A673 (cell line): ENCODE data around the gene ARRDC2. TPM values are rescaled to one million over a fixed set of nuclear protein-coding genes. Genes with fewer than 3 reads are reported as not detected.

ENCODE experiments used
- Bru-seq: library from RNA; stranded (reverse); fragments of 400-500 nt; gene quantifications from one replicate; lab custom pipeline; 2021; lab: Mats Ljungman, UMichigan
- BruChase-seq, 2 experiments: library from RNA; stranded (reverse); fragments of 400-500 nt; gene quantifications; one replicate each; lab custom pipeline; 2021; lab: Mats Ljungman, UMichigan
- BruUV-seq: library from RNA; stranded (reverse); fragments of 400-500 nt; replicated peaks from 2 replicates; lab custom pipeline; 2021; lab: Mats Ljungman, UMichigan
- CTCF ChIA-PET: fragments of 300-600 bp; sonication (Branson Sonifier 250); formaldehyde crosslinking; loops from one replicate; lab custom pipeline; 2022; ENCODE audit warnings: antibody characterized with exemption; lab: Charles Lee
- POLR2A ChIA-PET: fragments of 300-600 bp; sonication (Branson Sonifier 250); formaldehyde crosslinking; loops from one replicate; lab custom pipeline; 2022; ENCODE audit warnings: antibody characterized with exemption; ENCODE audit not compliant: low non-redundant PET; lab: Charles Lee
- DNase-seq: peaks from one replicate; pipeline ENCODE4 v3.0.0-alpha.2; 2015; ENCODE audit warnings: low spot score
- H3K27ac ChIP-seq: fragments of 200-600 bp; sonication (generic); 2 replicates; pipeline ENCODE4 v1.5.1; 2016; ENCODE audit warnings: mixed run types, low read depth, mild to moderate bottlenecking, mixed read lengths, antibody characterized with exemption, low read length; ENCODE audit not compliant: poor library complexity, severe bottlenecking
- H3K27me3 ChIP-seq: fragments of 200-600 bp; sonication (generic); replicated peaks from 2 replicates; pipeline ENCODE4 v1.6.1; 2017; ENCODE audit warnings: mixed run types, low read depth, mild to moderate bottlenecking, mixed read lengths, antibody characterized with exemption, low read length; ENCODE audit not compliant: insufficient read depth, poor library complexity
- H3K36me3 ChIP-seq: fragments of 200-600 bp; sonication (generic); 2 replicates; pipeline ENCODE4 v1.6.1; 2016; ENCODE audit warnings: mixed run types, mild to moderate bottlenecking, mixed read lengths, antibody characterized with exemption, low read length; ENCODE audit not compliant: insufficient read depth, poor library complexity, severe bottlenecking
- H3K4me1 ChIP-seq: fragments of 200-600 bp; sonication (generic); 2 replicates; pipeline ENCODE4 v1.6.1; 2017; ENCODE audit warnings: mixed run types, mild to moderate bottlenecking, mixed read lengths, antibody characterized with exemption, low read length; ENCODE audit not compliant: insufficient read depth, poor library complexity, severe bottlenecking
- H3K4me3 ChIP-seq: fragments of 200-600 bp; sonication (generic); 2 replicates; pipeline ENCODE4 v1.5.1; 2016; ENCODE audit warnings: low read depth, mixed run types, mild to moderate bottlenecking, mixed read lengths, low read length; ENCODE audit not compliant: poor library complexity, severe bottlenecking
- H3K9me3 ChIP-seq: fragments of 200-600 bp; sonication (generic); 2 replicates; pipeline ENCODE4 v1.6.1; 2016; ENCODE audit warnings: mixed run types, low read depth, mild to moderate bottlenecking, mixed read lengths, antibody characterized with exemption, low read length; ENCODE audit not compliant: poor library complexity, severe bottlenecking
- CTCF ChIP-seq: fragments of 300-800, 200-600 bp; sonication (generic); conservative IDR thresholded peaks from 2 replicates; pipeline ENCODE4 v1.5.1; 2017; ENCODE audit warnings: low read depth, mild to moderate bottlenecking, antibody characterized with exemption, low read length, moderate library complexity, mixed read lengths
- EZH2 ChIP-seq: fragments of 200-600 bp; sonication (generic); IDR thresholded peaks from 2 replicates; pipeline ENCODE4 v1.6.1; 2017; ENCODE audit warnings: borderline replicate concordance, low read depth, mild to moderate bottlenecking, mixed read lengths, antibody characterized with exemption, low read length; ENCODE audit not compliant: poor library complexity, severe bottlenecking
- intact Hi-C: fragments of 100-400 bp; cut with micrococcal nuclease; formaldehyde crosslinking; loops from one replicate; pipeline ENCODE4 v1.10.0; 2022; ENCODE audit not compliant: unreplicated experiment
- long read RNA-seq: library from polyadenylated mRNA; stranded (forward); transcript quantifications from one replicate; pipeline ENCODE4 v2.0.0, GENCODE V29; 2022
- total RNA-seq: library from RNA; stranded (reverse); gene quantifications from 2 replicates; pipeline ENCODE4 v1.2.3, GENCODE V29; 2021

The ARRDC2 gene
- 11.7 and 13.3 TPM in 2 replicates for total RNA-seq
- percentile 46 among the genes with signal in this experiment for Bru-seq, nascent RNA
- BruChase-seq, experiment 1, labeled RNA remaining after a 2-hour chase: percentile 50 among the genes with signal in this experiment
- BruChase-seq, experiment 2, labeled RNA remaining after a 6-hour chase: percentile 59 among the genes with signal in this experiment
- long read RNA-seq, transcript ARRDC2-202 (8 exons, 2,528 nt): major isoform, 14 of 32 reads
- long read RNA-seq, partial matches to known transcripts: 13 of 32 reads
- long read RNA-seq, other reads (novel, unspliced or antisense): 3 of 32 reads

- Histone ChIP-seq H3K27ac (peak within 1 kb of the TSS; percentile 65), H3K4me3 (peak within 1 kb of the TSS; percentile 43), H3K36me3 (peaks cover 29% of the 10 kb centered on the region), H3K27me3 (no peaks in the 10 kb centered on the region), H3K9me3 (no peaks in the 10 kb centered on the region), H3K4me1 (peaks cover 8% of the 10 kb centered on the region)
- BruUV-seq: no TSS peak
- no peak for TF ChIP-seq CTCF
- TF ChIP-seq EZH2: no peak
- DNase-seq: peak; percentile 96
- intact Hi-C loops: loop anchor here (1.0 to 5.0 kb wide), 4 partner anchors 50 to 244 kb away; partner anchors contain the start of gene PIK3R2
- CTCF ChIA-PET: interaction anchor here (0.6 to 1.6 kb wide), 9 partner anchors 10 to 272 kb away, joined by 3 to 7 read pairs (median 4); no protein-coding TSS in a partner anchor
- POLR2A ChIA-PET: interaction anchor here (0.6 to 1.1 kb wide), 4 partner anchors 18 to 149 kb away, joined by 3 to 5 read pairs (median 4); no protein-coding TSS in a partner anchor
Observed at GRCh38 chr19:18007917-18008673, at the start of gene ARRDC2. Gene ARRDC2, plus strand, starts transcription at chr19:18008170. Its CDS starts 141 bp downstream, at chr19:18008311.

- Histone ChIP-seq H3K9me3 (no peaks in the 10 kb centered on the region), H3K27ac (peak overlapping the region; percentile 90), H3K4me3 (no peak overlapping the region), H3K4me1 (peaks cover 58% of the 10 kb centered on the region), H3K36me3 (no peaks in the 10 kb centered on the region), H3K27me3 (no peaks in the 10 kb centered on the region)
- peak; percentile 69 for DNase-seq
- no TSS peak for BruUV-seq
- POLR2A ChIA-PET: no interaction called here
- intact Hi-C loops: no loop called here
- TF ChIP-seq EZH2 (no peak), CTCF (no peak)
- CTCF ChIA-PET: no interaction called here
Observed at GRCh38 chr19:17963936-17964691, 43.9 kb upstream of the ARRDC2 start.
